ENCODE data around the gene CLEC3A. TPM values are rescaled to one million over a fixed set of nuclear protein-coding genes. Genes with fewer than 3 reads are reported as not detected.

CLEC3A gene
- total and polyA plus RNA-seq, 2 donors (not counting 3 experiments of a cell fraction or from before 2014, with no cell fraction given): not detected

DNA sequence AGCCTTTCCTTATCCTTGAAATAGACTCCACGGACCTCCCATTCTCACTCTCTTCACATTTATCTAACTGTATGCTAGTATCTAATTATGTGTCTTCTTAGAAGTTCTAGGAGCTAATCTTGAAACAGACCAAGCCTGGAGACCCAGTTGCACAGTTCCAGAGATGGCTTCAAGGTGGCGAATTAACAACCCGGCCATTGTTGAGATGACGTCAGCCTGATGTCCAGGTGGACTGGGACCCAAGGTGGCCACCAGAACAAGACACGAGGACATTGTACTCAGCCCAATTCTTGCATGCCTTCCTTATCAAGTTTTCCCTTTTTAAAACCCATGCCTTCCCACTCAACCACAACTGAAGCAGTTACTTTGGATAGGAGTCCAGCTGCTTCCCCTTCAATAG lies 47.6 kb downstream of the CLEC3A start:
- dilution Hi-C loops (cut with MboI; ENCODE audit: extremely low pct_ligation_motif_present, low sequenced_read_pairs) (no loop called here), intact Hi-C loops (cut with micrococcal nuclease) (no loop called here)
- H3K9me3 ChIP-seq (replicated peaks; ENCODE audit: control insufficient read depth, insufficient read depth, low read length): no peaks in the 10 kb centered on the region
- POLR2A ChIA-PET: no interaction called here
- H3K27me3 ChIP-seq (ENCODE audit: control insufficient read depth in 2 of 2, insufficient read depth in 2 of 2, low read length in 2 of 2): no peaks in the 10 kb centered on the region
- H3K79me2 ChIP-seq (ENCODE audit: control insufficient read depth, insufficient read depth, low read length): no peaks in the 10 kb centered on the region
- H3K27ac ChIP-seq (ENCODE audit: insufficient read depth, low read depth, low read length): no peak overlapping the region
- no peak for TF ChIP-seq MYC (IDR thresholded peaks at IDR 0.05; ENCODE audit: low read depth, low read length)
- no peak overlapping the region for H3K4me2 ChIP-seq (ENCODE audit: insufficient read depth, low read length)
- FAIRE-seq (no peak), DNase-seq (ENCODE audit: low read depth, low spot score) (no peak)
- H4K20me1 ChIP-seq (replicated peaks; ENCODE audit: control insufficient read depth, extremely low read depth, insufficient read depth, low read length): no peaks in the 10 kb centered on the region
- no peaks in the 10 kb centered on the region for H3K36me3 ChIP-seq (ENCODE audit: control insufficient read depth in 2 of 2, extremely low read depth in 1 of 2, insufficient read depth in 2 of 2, low read length in 2 of 2)
- H3K4me1 ChIP-seq (ENCODE audit: control insufficient read depth, extremely low read depth, insufficient read depth, low read length): no peaks in the 10 kb centered on the region
- H3K9me1 ChIP-seq (replicated peaks; ENCODE audit: control insufficient read depth, extremely low read depth, insufficient read depth, low read length): no peaks in the 10 kb centered on the region
- CTCF ChIA-PET: no interaction called here
- BruUV-seq (replicated peaks): no TSS peak
- no peak overlapping the region for H2AFZ ChIP-seq (ENCODE audit: low read depth, low read length)
- H3K4me3 ChIP-seq (replicated peaks in 1 of 3; ENCODE audit: insufficient read depth in 1 of 3, low read depth in 1 of 3, low read length in 3 of 3): no peak overlapping the region
- no peak overlapping the region for H3K9ac ChIP-seq (replicated peaks; ENCODE audit: extremely low read depth, insufficient read depth, low read length)

DNA sequence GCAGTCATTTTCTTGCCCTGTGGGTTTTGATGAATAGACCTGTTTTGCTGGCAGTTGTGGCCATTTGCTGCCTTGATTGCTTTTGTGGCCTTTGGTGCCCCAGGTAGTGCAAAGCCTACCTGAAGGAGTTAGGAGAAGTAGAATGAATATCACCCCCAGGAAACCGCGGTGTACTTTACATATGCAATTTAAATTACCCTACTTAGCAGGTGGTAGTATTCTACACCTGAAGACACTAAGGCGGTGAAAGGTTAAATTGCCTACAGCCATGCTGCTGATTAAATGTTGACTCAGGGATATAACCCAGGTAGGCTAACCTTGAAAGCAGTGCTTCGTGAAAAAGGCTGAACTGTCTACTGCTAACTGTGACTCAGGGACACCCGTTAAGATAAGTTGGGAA lies 49.9 kb downstream of the CLEC3A start:
- H3K9me1 ChIP-seq (replicated peaks; ENCODE audit: control insufficient read depth, extremely low read depth, insufficient read depth, low read length): no peaks in the 10 kb centered on the region
- dilution Hi-C loops (cut with MboI; ENCODE audit: extremely low pct_ligation_motif_present, low sequenced_read_pairs): no loop called here
- FAIRE-seq (no peak), DNase-seq (ENCODE audit: low read depth, low spot score) (no peak)
- no peaks in the 10 kb centered on the region for H3K27me3 ChIP-seq (ENCODE audit: control insufficient read depth in 2 of 2, insufficient read depth in 2 of 2, low read length in 2 of 2)
- H3K79me2 ChIP-seq (ENCODE audit: control insufficient read depth, insufficient read depth, low read length): no peaks in the 10 kb centered on the region
- H3K4me3 ChIP-seq (replicated peaks in 1 of 3; ENCODE audit: insufficient read depth in 1 of 3, low read depth in 1 of 3, low read length in 3 of 3): no peak overlapping the region
- H3K9me3 ChIP-seq (replicated peaks; ENCODE audit: control insufficient read depth, insufficient read depth, low read length): no peaks in the 10 kb centered on the region
- no peaks in the 10 kb centered on the region for H3K4me1 ChIP-seq (ENCODE audit: control insufficient read depth, extremely low read depth, insufficient read depth, low read length)
- no peak overlapping the region for H3K27ac ChIP-seq (ENCODE audit: insufficient read depth, low read depth, low read length)
- no peak overlapping the region for H2AFZ ChIP-seq (ENCODE audit: low read depth, low read length)
- no peak overlapping the region for H3K4me2 ChIP-seq (ENCODE audit: insufficient read depth, low read length)
- ChIA-PET POLR2A (no interaction called here), CTCF (no interaction called here)
- H4K20me1 ChIP-seq (replicated peaks; ENCODE audit: control insufficient read depth, extremely low read depth, insufficient read depth, low read length): no peaks in the 10 kb centered on the region
- no peaks in the 10 kb centered on the region for H3K36me3 ChIP-seq (ENCODE audit: control insufficient read depth in 2 of 2, extremely low read depth in 1 of 2, insufficient read depth in 2 of 2, low read length in 2 of 2)
- no peak overlapping the region for H3K9ac ChIP-seq (replicated peaks; ENCODE audit: extremely low read depth, insufficient read depth, low read length)
- no TSS peak for BruUV-seq (replicated peaks)
- TF ChIP-seq FOS (IDR thresholded peaks at IDR 0.05; ENCODE audit: borderline replicate concordance, insufficient read depth, low read length) (no peak), POLR2AphosphoS5 (IDR thresholded peaks at IDR 0.05; ENCODE audit: insufficient read depth, low read depth, low read length) (no peak), JUN (IDR thresholded peaks at IDR 0.05; ENCODE audit: borderline replicate concordance, insufficient read depth, insufficient read length, low read depth) (no peak), POLR2A (IDR thresholded peaks at IDR 0.05; ENCODE audit: low read depth, low read length) (no peak), MYC (IDR thresholded peaks at IDR 0.05; ENCODE audit: low read depth, low read length) (no peak), GATA2 (IDR thresholded peaks at IDR 0.05; ENCODE audit: insufficient read depth, insufficient read length, low read depth, low read length) (no peak), EZH2 (IDR thresholded peaks at IDR 0.05; ENCODE audit: borderline replicate concordance, low read depth, low read length, severe bottlenecking) (no peak)
- TF ChIP-seq, protein P1, sequence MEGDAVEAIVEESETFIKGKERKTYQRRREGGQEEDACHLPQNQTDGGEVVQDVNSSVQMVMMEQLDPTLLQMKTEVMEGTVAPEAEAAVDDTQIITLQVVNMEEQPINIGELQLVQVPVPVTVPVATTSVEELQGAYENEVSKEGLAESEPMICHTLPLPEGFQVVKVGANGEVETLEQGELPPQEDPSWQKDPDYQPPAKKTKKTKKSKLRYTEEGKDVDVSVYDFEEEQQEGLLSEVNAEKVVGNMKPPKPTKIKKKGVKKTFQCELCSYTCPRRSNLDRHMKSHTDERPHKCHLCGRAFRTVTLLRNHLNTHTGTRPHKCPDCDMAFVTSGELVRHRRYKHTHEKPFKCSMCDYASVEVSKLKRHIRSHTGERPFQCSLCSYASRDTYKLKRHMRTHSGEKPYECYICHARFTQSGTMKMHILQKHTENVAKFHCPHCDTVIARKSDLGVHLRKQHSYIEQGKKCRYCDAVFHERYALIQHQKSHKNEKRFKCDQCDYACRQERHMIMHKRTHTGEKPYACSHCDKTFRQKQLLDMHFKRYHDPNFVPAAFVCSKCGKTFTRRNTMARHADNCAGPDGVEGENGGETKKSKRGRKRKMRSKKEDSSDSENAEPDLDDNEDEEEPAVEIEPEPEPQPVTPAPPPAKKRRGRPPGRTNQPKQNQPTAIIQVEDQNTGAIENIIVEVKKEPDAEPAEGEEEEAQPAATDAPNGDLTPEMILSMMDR (IDR thresholded peaks at IDR 0.05; ENCODE audit: extremely low read depth in 1 of 2, insufficient read depth in 1 of 2, low read depth in 1 of 2, low read length in 2 of 2): no peak
- TF ChIP-seq, protein P2, sequence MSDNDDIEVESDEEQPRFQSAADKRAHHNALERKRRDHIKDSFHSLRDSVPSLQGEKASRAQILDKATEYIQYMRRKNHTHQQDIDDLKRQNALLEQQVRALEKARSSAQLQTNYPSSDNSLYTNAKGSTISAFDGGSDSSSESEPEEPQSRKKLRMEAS (IDR thresholded peaks at IDR 0.05; ENCODE audit: insufficient read depth, insufficient read length): no peak
- intact Hi-C loops (cut with micrococcal nuclease): no loop called here

Measured in endothelial cell of umbilical vein (primary cell).